ENCODE measurements around the gene ZNF618. TPM values are rescaled to one million over a fixed set of nuclear protein-coding genes. Genes with fewer than 3 reads are reported as not detected.

Gene ZNF618
- total RNA-seq, 4 donors from 2014 or later, result 2.1 to 6.2 (median 4.1) TPM

DNA sequence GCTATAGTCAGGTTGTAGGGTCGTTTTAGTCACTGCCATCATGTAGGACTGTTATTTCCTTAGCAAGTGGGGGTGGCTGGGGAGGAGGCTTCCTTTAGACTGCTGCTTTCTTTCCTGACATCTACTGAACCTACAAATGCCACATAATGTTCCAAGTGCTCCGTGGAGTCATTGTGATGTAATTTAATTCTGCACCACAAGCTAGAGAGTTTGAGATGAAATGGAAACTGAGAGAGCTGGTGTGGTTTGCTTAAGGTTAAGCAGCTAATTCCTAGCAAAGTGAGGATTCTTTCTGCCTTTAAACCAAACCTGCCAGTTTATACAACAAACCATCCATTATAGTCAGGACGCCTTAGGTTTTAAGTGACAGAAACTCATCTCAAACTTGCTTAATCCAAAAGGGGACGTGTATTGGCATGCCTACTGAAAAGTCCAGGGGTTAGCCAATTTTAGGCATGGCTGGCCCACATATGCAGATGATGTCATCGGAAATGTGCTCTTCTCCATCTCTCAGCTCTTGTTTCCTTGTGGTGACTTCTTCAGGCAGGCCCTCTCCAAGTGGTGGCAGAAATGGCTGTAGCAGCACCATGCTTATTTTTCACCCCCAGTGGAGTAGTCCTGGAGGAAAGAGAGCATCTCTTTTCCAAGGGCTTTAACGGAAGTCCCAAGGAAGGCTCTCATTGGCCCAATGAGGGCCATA, 30.5 kb downstream of the ZNF618 start:
- peaks cover 0 to 12% (median 0%) of the 10 kb centered on the region in 3 donors for H3K9me3 ChIP-seq
- TF ChIP-seq, protein P1, sequence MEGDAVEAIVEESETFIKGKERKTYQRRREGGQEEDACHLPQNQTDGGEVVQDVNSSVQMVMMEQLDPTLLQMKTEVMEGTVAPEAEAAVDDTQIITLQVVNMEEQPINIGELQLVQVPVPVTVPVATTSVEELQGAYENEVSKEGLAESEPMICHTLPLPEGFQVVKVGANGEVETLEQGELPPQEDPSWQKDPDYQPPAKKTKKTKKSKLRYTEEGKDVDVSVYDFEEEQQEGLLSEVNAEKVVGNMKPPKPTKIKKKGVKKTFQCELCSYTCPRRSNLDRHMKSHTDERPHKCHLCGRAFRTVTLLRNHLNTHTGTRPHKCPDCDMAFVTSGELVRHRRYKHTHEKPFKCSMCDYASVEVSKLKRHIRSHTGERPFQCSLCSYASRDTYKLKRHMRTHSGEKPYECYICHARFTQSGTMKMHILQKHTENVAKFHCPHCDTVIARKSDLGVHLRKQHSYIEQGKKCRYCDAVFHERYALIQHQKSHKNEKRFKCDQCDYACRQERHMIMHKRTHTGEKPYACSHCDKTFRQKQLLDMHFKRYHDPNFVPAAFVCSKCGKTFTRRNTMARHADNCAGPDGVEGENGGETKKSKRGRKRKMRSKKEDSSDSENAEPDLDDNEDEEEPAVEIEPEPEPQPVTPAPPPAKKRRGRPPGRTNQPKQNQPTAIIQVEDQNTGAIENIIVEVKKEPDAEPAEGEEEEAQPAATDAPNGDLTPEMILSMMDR (IDR thresholded peaks at IDR 0.05), result no peak
- WGBS, 2 donors (ENCODE audit: low coverage in 1 of 2), result 57 to 60% methylated on average over 1 to 6 of the region's 6 CpGs
- no peak overlapping the region for H3K27ac ChIP-seq
- no peaks in the 10 kb centered on the region for H3K27me3 ChIP-seq
- peaks cover 0 to 14% (median 0%) of the 10 kb centered on the region in 3 donors for H3K4me1 ChIP-seq
- ATAC-seq, result no peak
- no peaks in the 10 kb centered on the region for H3K36me3 ChIP-seq
- no peak overlapping the region for H3K4me3 ChIP-seq

DNA sequence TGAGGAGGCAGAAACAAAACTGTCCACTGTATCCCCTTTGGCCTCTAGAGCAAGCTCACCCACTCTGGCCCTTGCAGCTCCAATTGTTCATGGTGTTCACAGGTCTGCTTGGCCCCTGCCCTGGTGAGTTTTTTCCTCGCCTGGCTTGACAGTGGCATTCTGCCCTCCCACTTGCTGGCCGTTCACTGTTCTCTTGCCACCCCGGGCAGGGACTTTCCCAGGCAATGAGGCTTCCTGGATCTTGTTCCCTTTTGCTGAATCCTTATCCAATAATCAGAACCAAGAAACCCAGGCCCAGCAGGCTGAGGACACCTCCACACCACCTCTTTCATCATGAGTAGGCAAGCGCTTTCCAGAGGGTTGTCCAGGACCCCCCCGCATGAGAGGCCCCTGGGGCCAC, 31.2 kb downstream of the ZNF618 start:
- peaks cover 0 to 18% (median 0%) of the 10 kb centered on the region in 3 donors for H3K4me1 ChIP-seq

DNA sequence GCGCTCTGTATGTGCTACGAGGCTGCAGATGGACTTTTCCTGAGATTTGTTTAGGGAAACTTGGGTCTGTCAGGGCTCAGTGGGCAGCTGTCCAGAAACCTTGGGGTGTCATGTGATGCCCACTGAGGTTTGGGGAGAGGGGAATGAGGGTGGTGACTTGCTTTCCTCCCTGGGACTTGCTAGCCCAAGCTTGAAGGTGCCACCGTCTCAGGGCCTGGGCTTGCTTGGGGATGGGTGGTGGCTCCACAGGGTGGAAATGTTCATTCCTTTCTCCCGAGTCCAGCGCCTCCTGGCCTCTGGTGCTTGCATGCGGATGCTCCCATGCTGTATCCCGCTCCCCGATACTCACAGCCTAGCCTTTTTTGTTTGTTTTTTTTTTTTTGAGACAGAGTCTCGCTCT, 33.3 kb downstream of the ZNF618 start:
- Histone ChIP-seq H3K4me3 (no peak overlapping the region), H3K27me3 (no peaks in the 10 kb centered on the region), H3K36me3 (no peaks in the 10 kb centered on the region), H3K4me1 (peaks cover 0 to 39% (median 5%) of the 10 kb centered on the region in 3 donors), H3K9me3 (no peaks in the 10 kb centered on the region), H3K27ac (no peak overlapping the region)
- TF ChIP-seq EP300 (IDR thresholded peaks at IDR 0.05) (no peak), POLR2A (IDR thresholded peaks at IDR 0.05) (no peak)
- ATAC-seq, result no peak
- WGBS, 2 donors (ENCODE audit: low coverage in 1 of 2), result 94% methylated on average over 6 of the region's 9 CpGs; no CpG with 5 or more reads in 1 of the 2 donors

More for the DNA sequence above, 31.2 kb downstream of the ZNF618 start:
- WGBS, 2 donors (ENCODE audit: low coverage in 1 of 2), result 93% methylated on average over 3 of the region's 5 CpGs; no CpG with 5 or more reads in 1 of the 2 donors
- Histone ChIP-seq H3K27me3 (no peaks in the 10 kb centered on the region), H3K36me3 (no peaks in the 10 kb centered on the region), H3K27ac (no peak overlapping the region), H3K4me3 (no peak overlapping the region), H3K9me3 (peaks cover 0 to 12% (median 0%) of the 10 kb centered on the region in 3 donors)
- no peak for ATAC-seq
- no peak for TF ChIP-seq POLR2A (IDR thresholded peaks at IDR 0.05)
- no peak for TF ChIP-seq POLR2AphosphoS5 (IDR thresholded peaks at IDR 0.05)
- TF ChIP-seq, protein P1 (IDR thresholded peaks at IDR 0.05), result no peak
- TF ChIP-seq EP300 (IDR thresholded peaks at IDR 0.05), result no peak

DNA sequence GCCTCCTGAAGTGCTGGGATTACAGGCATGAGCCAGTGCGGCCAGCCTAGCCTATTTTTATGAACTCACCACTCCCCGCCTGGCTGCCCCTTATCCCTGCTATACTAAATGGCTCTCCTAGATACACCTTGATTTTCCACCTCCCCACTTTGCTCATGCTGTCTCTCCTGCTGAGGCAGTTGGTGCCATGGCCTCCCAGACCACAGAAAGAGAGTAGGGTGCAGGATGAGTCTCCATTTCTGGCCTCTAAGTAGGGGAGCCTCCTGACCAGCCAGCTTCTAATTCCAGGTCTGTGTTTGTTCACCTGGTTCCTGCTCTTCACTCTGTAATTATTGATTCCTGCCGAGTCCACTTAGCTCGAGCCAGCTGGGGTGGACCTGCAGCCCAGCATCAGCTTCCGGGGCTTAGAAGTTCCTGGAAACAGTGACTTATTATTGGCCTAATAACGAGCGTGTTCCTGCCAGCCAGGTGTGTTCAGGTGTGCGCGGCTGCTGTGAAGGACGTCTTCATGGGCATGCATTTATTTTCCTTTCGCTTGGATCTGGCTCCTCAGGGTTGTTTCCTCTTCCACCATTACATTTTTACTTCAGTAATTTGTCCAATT, 34.0 kb downstream of the ZNF618 start:
- no peaks in the 10 kb centered on the region for H3K36me3 ChIP-seq
- no peak overlapping the region for H3K4me3 ChIP-seq
- no peak overlapping the region for H3K27ac ChIP-seq
- no peaks in the 10 kb centered on the region for H3K9me3 ChIP-seq
- TF ChIP-seq POLR2A (IDR thresholded peaks at IDR 0.05) (no peak), POLR2AphosphoS5 (IDR thresholded peaks at IDR 0.05) (no peak), EP300 (IDR thresholded peaks at IDR 0.05) (no peak)
- TF ChIP-seq, protein P1 (IDR thresholded peaks at IDR 0.05), result no peak
- ATAC-seq, result no peak
- WGBS, 2 donors (ENCODE audit: low coverage in 1 of 2), result 75 to 79% methylated on average over 6 to 7 of the region's 11 CpGs
- peaks cover 0 to 46% (median 5%) of the 10 kb centered on the region in 3 donors for H3K4me1 ChIP-seq
- H3K27me3 ChIP-seq, result no peaks in the 10 kb centered on the region

DNA sequence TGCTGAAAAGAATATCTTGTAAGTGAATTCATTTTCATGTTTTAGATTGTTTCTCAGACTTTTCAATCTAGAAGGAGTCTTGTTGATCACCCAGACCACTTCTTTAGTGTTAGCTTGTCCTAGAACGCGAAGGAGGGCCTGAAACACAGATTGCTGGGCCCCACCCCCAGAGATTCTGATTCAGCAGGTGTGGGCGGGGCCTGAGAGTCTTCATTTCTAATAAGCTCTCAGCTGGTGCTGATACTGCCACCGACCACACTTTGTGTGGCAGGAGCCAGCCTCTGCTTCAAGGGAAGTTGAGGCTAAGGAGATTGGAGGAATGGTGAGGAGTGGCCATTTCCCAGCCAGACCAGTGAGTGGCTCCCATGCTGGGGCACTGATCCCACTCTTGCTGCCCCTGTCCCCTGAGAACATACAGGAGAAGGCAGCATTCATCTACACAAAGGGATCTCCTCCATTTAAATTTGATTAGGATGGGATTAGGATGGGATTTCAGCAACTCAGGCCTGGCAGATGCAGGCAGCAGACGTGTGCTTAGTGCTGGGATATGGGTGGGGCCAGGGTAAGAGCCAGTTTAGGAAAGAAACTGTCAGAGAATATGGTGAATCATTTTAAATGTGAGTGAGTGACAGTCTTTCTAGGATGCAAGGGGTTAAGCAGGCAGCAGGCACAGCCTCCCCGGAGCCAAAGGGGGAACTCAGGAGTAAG, 35.9 kb downstream of the ZNF618 start:
- Histone ChIP-seq H3K4me1 (peaks cover 0 to 36% (median 5%) of the 10 kb centered on the region in 3 donors), H3K27me3 (no peaks in the 10 kb centered on the region), H3K27ac (no peak overlapping the region), H3K4me3 (no peak overlapping the region), H3K36me3 (no peaks in the 10 kb centered on the region), H3K9me3 (no peaks in the 10 kb centered on the region)
- TF ChIP-seq EP300 (IDR thresholded peaks at IDR 0.05) (no peak), POLR2A (IDR thresholded peaks at IDR 0.05) (no peak), POLR2AphosphoS5 (IDR thresholded peaks at IDR 0.05) (no peak)
- TF ChIP-seq, protein P1 (IDR thresholded peaks at IDR 0.05), result no peak
- 70 to 72% methylated on average over 3 to 4 of the region's 6 CpGs for WGBS, 2 donors (ENCODE audit: low coverage in 1 of 2)
- ATAC-seq, result no peak
